MM.1S (cell line): ENCODE data around the gene PPP6R3.

Source experiments
- DNase-seq: peaks from one replicate; pipeline ENCODE4 v3.0.0-alpha.2; 2015
- H2AFZ ChIP-seq: fragments of 300-600 bp; sonication (generic); 2 replicates; pipeline ENCODE4 v1.6.0; 2016; ENCODE audit warnings: antibody characterized with exemption, low read length
- H3F3A ChIP-seq: fragments of 300-600 bp; sonication (generic); 2 replicates; pipeline ENCODE4 v1.6.1; 2016; ENCODE audit warnings: mild to moderate bottlenecking, antibody characterized with exemption, low read length, moderate library complexity, mixed read lengths; ENCODE audit not compliant: insufficient read depth
- H3K27ac ChIP-seq: fragments of 300-600 bp; sonication (generic); 2 replicates; pipeline ENCODE4 v1.5.1; 2016; ENCODE audit warnings: mild to moderate bottlenecking, low read length
- H3K27me3 ChIP-seq: fragments of 300-600 bp; sonication (generic); replicated peaks from 2 replicates; pipeline ENCODE4 v1.6.0; 2016; ENCODE audit warnings: low read length; ENCODE audit not compliant: insufficient read depth
- H3K36me3 ChIP-seq: fragments of 300-600 bp; sonication (generic); replicated peaks from 2 replicates; pipeline ENCODE4 v1.6.1; 2016; ENCODE audit warnings: mild to moderate bottlenecking, low read length, mixed read lengths; ENCODE audit not compliant: insufficient read depth
- H3K4me1 ChIP-seq: fragments of 300-600 bp; sonication (generic); 2 replicates; pipeline ENCODE4 v1.6.1; 2016; ENCODE audit warnings: low read length, mixed read lengths
- H3K4me2 ChIP-seq: fragments of 300-600 bp; sonication (generic); 2 replicates; pipeline ENCODE4 v1.6.0; 2016; ENCODE audit warnings: low read depth, low read length
- H3K4me3 ChIP-seq: fragments of 300-600 bp; sonication (generic); 2 replicates; pipeline ENCODE4 v1.5.1; 2016; ENCODE audit warnings: low read length, mixed read lengths
- H3K79me2 ChIP-seq: fragments of 300-600 bp; sonication (generic); 2 replicates; pipeline ENCODE4 v1.6.1; 2016; ENCODE audit warnings: mixed run types, low read length, mixed read lengths
- H3K9ac ChIP-seq: fragments of 300-600 bp; sonication (generic); 2 replicates; pipeline ENCODE4 v1.6.1; 2016; ENCODE audit warnings: low read length, mixed read lengths
- H3K9me2 ChIP-seq: fragments of 300-600 bp; sonication (generic); replicated peaks from 2 replicates; pipeline ENCODE4 v1.6.1; 2016; ENCODE audit warnings: mild to moderate bottlenecking, low read length, mixed read lengths; ENCODE audit not compliant: insufficient read depth
- H3K9me3 ChIP-seq: fragments of 300-600 bp; sonication (generic); replicated peaks from 2 replicates; pipeline ENCODE4 v1.6.1; 2016; ENCODE audit warnings: mild to moderate bottlenecking, low read length, mixed read lengths; ENCODE audit not compliant: insufficient read depth
- H4K20me1 ChIP-seq: fragments of 300-600 bp; sonication (generic); 2 replicates; pipeline ENCODE4 v1.6.1; 2016; ENCODE audit warnings: mild to moderate bottlenecking, low read length, moderate library complexity, mixed read lengths; ENCODE audit not compliant: insufficient read depth
- EZH2 ChIP-seq: fragments of 300-600 bp; sonication (generic); optimal IDR thresholded peaks from 2 replicates; pipeline ENCODE3; 2017; ENCODE audit warnings: low read depth, mild to moderate bottlenecking, antibody characterized with exemption, low read length, mixed read lengths
- EZH2phosphoT487 ChIP-seq: fragments of 300-600 bp; sonication (generic); IDR thresholded peaks from 2 replicates; pipeline ENCODE4 v1.6.1; 2018; ENCODE audit warnings: antibody characterized with exemption, low read length
- TF ChIP-seq, protein P1 (sequence below): fragments of 300-600 bp; sonication (generic); IDR thresholded peaks from 2 replicates; pipeline ENCODE4 v1.5.1; 2016; ENCODE audit warnings: antibody characterized with exemption, low read length, mixed read lengths

The PPP6R3 gene

DNA sequence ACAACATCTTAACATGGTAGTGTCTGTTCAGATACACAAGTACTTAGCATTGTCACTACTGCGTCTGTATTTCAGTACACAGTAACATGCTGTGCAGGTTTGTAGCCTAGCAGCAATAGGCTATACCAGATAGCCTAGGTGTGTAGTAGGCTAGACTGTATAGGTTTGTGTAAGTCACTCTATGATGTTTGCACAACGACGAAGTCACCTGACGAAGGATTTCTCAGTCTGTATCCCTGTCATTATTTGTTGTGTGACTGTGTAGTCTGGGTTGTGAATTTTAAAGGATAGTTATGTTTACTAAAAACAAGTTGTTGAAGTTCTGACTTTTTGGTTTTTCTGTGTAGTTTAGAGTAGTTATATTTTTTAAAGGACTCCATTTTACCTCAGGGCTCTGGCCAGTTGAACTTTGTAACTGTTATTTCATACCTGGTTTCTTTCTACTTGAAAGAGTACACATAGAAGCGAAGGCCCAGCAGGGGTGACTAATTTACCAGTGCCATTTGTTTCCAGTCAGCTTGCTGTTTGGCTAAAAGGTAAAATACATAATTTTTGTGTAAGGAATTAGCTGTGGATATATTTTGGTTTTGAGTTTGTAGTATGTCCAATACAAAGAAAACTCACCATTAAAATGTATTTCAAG, 72.3 kb downstream of the PPP6R3 start:
- no peak for TF ChIP-seq EZH2phosphoT487
- no peak for TF ChIP-seq EZH2
- TF ChIP-seq, protein P1, sequence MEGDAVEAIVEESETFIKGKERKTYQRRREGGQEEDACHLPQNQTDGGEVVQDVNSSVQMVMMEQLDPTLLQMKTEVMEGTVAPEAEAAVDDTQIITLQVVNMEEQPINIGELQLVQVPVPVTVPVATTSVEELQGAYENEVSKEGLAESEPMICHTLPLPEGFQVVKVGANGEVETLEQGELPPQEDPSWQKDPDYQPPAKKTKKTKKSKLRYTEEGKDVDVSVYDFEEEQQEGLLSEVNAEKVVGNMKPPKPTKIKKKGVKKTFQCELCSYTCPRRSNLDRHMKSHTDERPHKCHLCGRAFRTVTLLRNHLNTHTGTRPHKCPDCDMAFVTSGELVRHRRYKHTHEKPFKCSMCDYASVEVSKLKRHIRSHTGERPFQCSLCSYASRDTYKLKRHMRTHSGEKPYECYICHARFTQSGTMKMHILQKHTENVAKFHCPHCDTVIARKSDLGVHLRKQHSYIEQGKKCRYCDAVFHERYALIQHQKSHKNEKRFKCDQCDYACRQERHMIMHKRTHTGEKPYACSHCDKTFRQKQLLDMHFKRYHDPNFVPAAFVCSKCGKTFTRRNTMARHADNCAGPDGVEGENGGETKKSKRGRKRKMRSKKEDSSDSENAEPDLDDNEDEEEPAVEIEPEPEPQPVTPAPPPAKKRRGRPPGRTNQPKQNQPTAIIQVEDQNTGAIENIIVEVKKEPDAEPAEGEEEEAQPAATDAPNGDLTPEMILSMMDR = no peak

DNA sequence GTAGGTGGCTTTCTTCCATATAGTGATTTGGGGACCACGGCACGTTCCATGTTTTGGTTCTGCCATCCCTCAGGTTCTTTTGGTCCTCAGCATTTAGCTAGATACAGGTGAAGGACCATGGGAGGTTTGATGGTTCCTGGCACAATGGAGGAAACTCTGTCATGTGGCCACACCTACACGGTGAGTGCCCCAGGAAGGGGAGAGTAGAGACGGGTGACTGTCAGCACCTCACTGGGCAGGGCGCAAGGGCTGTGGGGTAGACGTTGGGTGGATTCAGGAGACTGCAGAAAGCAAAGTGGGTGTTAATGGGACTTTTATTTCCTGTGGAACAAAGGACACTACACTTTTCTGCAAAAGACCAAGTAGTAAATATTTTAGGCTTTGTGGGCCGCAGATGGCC, 73.4 kb downstream of the PPP6R3 start:
- H3K4me3 ChIP-seq = no peak overlapping the region
- no peak overlapping the region for H3K4me2 ChIP-seq
- H3K36me3 ChIP-seq = peaks cover 13% of the 10 kb centered on the region
- H3K27me3 ChIP-seq = no peaks in the 10 kb centered on the region
- no peaks in the 10 kb centered on the region for H3K9me2 ChIP-seq
- DNase-seq = no peak
- H2AFZ ChIP-seq = no peak overlapping the region
- TF ChIP-seq EZH2 (no peak), EZH2phosphoT487 (no peak)
- TF ChIP-seq, protein P1 = no peak
- H3K9ac ChIP-seq = no peak overlapping the region
- no peaks in the 10 kb centered on the region for H4K20me1 ChIP-seq
- H3K79me2 ChIP-seq = peaks cover 95% of the 10 kb centered on the region
- no peaks in the 10 kb centered on the region for H3K9me3 ChIP-seq
- no peak overlapping the region for H3K27ac ChIP-seq
- H3K4me1 ChIP-seq = no peaks in the 10 kb centered on the region
- H3F3A ChIP-seq = no peaks in the 10 kb centered on the region

More for the DNA sequence above, 72.3 kb downstream of the PPP6R3 start:
- Histone ChIP-seq H3K4me3 (no peak overlapping the region), H3K9me2 (no peaks in the 10 kb centered on the region), H3K9ac (no peak overlapping the region), H3K27me3 (no peaks in the 10 kb centered on the region), H3K79me2 (peaks cover 95% of the 10 kb centered on the region), H4K20me1 (no peaks in the 10 kb centered on the region; the same call in 1 of the 2 replicates), H3F3A (no peaks in the 10 kb centered on the region), H3K9me3 (no peaks in the 10 kb centered on the region), H3K4me2 (no peak overlapping the region), H3K36me3 (peaks cover 7% of the 10 kb centered on the region), H2AFZ (no peak overlapping the region), H3K4me1 (no peaks in the 10 kb centered on the region), H3K27ac (no peak overlapping the region)
- no peak for DNase-seq

DNA sequence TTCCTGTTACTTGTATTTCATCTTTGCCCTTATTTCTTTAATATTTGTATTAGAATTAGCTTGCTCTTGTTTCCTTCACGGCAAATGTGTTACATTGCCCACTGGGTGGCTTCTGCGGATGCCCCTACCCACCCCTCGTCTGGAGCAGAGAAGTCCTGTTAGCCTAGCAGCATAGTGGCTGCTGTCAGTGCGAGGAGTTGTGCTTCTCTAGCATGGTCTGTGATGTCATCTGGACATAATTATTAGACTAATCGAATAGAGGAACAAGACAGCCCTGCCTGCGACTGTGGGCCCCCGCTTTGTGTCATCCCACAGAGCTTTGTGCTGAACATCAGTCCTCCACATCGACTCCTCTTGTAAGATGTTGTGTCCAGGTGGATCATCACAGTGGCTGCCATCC, 74.5 kb downstream of the PPP6R3 start:
- Histone ChIP-seq H2AFZ (no peak overlapping the region), H3K9ac (no peak overlapping the region), H3K4me2 (no peak overlapping the region), H3K4me1 (no peaks in the 10 kb centered on the region), H3F3A (no peaks in the 10 kb centered on the region), H3K4me3 (no peak overlapping the region), H3K27ac (no peak overlapping the region), H3K9me2 (no peaks in the 10 kb centered on the region), H3K36me3 (peaks cover 20% of the 10 kb centered on the region), H3K79me2 (peaks cover 95% of the 10 kb centered on the region), H3K27me3 (no peaks in the 10 kb centered on the region), H3K9me3 (no peaks in the 10 kb centered on the region), H4K20me1 (no peaks in the 10 kb centered on the region)
- DNase-seq = no peak
- TF ChIP-seq EZH2phosphoT487 (no peak), EZH2 (no peak)

DNA sequence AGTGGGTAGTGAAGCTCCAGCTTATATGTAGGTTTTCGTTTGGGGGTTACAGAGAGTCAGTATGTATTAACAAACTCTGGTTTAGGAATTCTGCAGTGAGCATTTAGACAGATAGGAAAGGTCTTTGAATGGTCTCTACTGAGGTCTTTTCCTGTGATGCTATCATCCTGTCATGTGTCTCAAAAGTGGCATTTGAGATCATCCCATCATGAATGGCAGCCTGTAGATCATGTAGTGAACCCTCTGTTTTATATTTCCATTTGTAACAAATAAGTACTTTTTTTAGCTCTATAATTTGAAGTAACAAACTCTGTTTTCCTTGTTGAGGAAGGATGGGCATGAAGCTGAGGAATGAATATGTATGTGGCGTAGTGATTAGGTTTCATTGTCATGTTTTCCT, 76.2 kb downstream of the PPP6R3 start:
- DNase-seq = no peak
- Histone ChIP-seq H3K4me1 (no peaks in the 10 kb centered on the region), H3K27ac (no peak overlapping the region), H3K9me3 (no peaks in the 10 kb centered on the region), H3K79me2 (peaks cover 93% of the 10 kb centered on the region), H3K9ac (no peak overlapping the region), H3K36me3 (peaks cover 20% of the 10 kb centered on the region), H2AFZ (no peak overlapping the region), H4K20me1 (no peaks in the 10 kb centered on the region), H3K9me2 (no peaks in the 10 kb centered on the region), H3F3A (no peaks in the 10 kb centered on the region), H3K4me3 (no peak overlapping the region), H3K4me2 (no peak overlapping the region), H3K27me3 (no peaks in the 10 kb centered on the region)
- TF ChIP-seq, protein P1 = no peak
- no peak for TF ChIP-seq EZH2phosphoT487
- no peak for TF ChIP-seq EZH2
